Neural cell (in vitro differentiated cells): ENCODE data around the gene TCF4. TPM values are rescaled to one million over a fixed set of nuclear protein-coding genes. Genes with fewer than 3 reads are reported as not detected.

Experiments used
- H2AFZ ChIP-seq: fragments of 200-600, 300-800 bp; sonication (generic), shearing (Covaris generic); 2 replicates; pipeline ENCODE4 v1.6.0; 2014; ENCODE audit warnings: low read depth, mild to moderate bottlenecking, antibody characterized with exemption, low read length, moderate library complexity
- H3F3A ChIP-seq: fragments of 200-600 bp; shearing (Covaris generic); 2 replicates; pipeline ENCODE4 v1.6.1; 2016; ENCODE audit warnings: mild to moderate bottlenecking, moderate library complexity, mixed read lengths, antibody characterized with exemption, low read length; ENCODE audit not compliant: insufficient read depth, poor library complexity, severe bottlenecking
- H3K27ac ChIP-seq: fragments of 200-600, 300-800 bp; sonication (generic), shearing (Covaris generic); 2 replicates; pipeline ENCODE4 v1.5.1; 2014; ENCODE audit warnings: mild to moderate bottlenecking, low read length, moderate library complexity
- H3K27me3 ChIP-seq: fragments of 300-800, 200-600 bp; sonication (generic), shearing (Covaris generic); 2 replicates; pipeline ENCODE4 v1.6.0; 2014; ENCODE audit warnings: mild to moderate bottlenecking, low read depth, low read length, moderate library complexity; ENCODE audit not compliant: insufficient read depth
- H3K36me3 ChIP-seq: fragments of 300-800, 200-600 bp; sonication (generic), shearing (Covaris generic); 2 replicates; pipeline ENCODE4 v1.5.1; 2014; ENCODE audit warnings: mild to moderate bottlenecking, antibody characterized with exemption, low read length, moderate library complexity; ENCODE audit not compliant: insufficient read depth
- H3K4me2 ChIP-seq: fragments of 300-800, 200-600 bp; sonication (generic), shearing (Covaris generic); 2 replicates; pipeline ENCODE4 v1.6.0; 2014; ENCODE audit warnings: mild to moderate bottlenecking, low read length
- H3K4me3 ChIP-seq: fragments of 300-800, 200-600 bp; sonication (generic), shearing (Covaris generic); 2 replicates; pipeline ENCODE4 v1.5.1; 2014; ENCODE audit warnings: mild to moderate bottlenecking, low read length, moderate library complexity
- H3K79me2 ChIP-seq: fragments of 200-600 bp; shearing (Covaris generic); replicated peaks from 2 replicates; pipeline ENCODE4 v1.6.0; 2014; ENCODE audit warnings: mild to moderate bottlenecking, low read length, moderate library complexity; ENCODE audit not compliant: insufficient read depth
- H3K9ac ChIP-seq: fragments of 300-800, 200-600 bp; sonication (generic), shearing (Covaris generic); 2 replicates; pipeline ENCODE4 v1.6.1; 2016; ENCODE audit warnings: mild to moderate bottlenecking, low read length, mixed read lengths
- H3K9me2 ChIP-seq: fragments of 200-600 bp; shearing (Covaris generic); 2 replicates; pipeline ENCODE4 v1.6.1; 2016; ENCODE audit warnings: mild to moderate bottlenecking, low read length, mixed read lengths; ENCODE audit not compliant: insufficient read depth
- H3K9me3 ChIP-seq: fragments of 200-600, 300-800 bp; sonication (generic), shearing (Covaris generic); 2 replicates; pipeline ENCODE4 v1.6.1; 2016; ENCODE audit warnings: mild to moderate bottlenecking, mixed run types, low read length, moderate library complexity, mixed read lengths
- H4K20me1 ChIP-seq: fragments of 200-600 bp; shearing (Covaris generic); 2 replicates; pipeline ENCODE4 v1.6.1; 2016; ENCODE audit warnings: mild to moderate bottlenecking, mixed run types; ENCODE audit not compliant: insufficient read depth
- CTCF ChIP-seq: fragments of 450-650 bp; IDR thresholded peaks from 2 replicates; pipeline ENCODE4 v1.5.1; 2014; ENCODE audit warnings: antibody characterized with exemption, mild to moderate bottlenecking, moderate library complexity; ENCODE audit not compliant: poor library complexity, severe bottlenecking
- EP300 ChIP-seq: fragments of 450-650 bp; conservative IDR thresholded peaks from 2 replicates; pipeline ENCODE4 v1.6.1; 2014; ENCODE audit warnings: antibody characterized with exemption, mild to moderate bottlenecking, moderate library complexity; ENCODE audit not compliant: poor library complexity, severe bottlenecking
- EZH2 ChIP-seq: fragments of 200-600, 300-800 bp; shearing (Covaris generic), sonication (generic); IDR thresholded peaks from 2 replicates; pipeline ENCODE4 v1.6.1; 2014; ENCODE audit warnings: antibody characterized with exemption, low read length, borderline replicate concordance, mild to moderate bottlenecking; ENCODE audit not compliant: insufficient read depth, poor library complexity, severe bottlenecking
- MXI1 ChIP-seq: fragments of 450-650 bp; conservative IDR thresholded peaks from 2 replicates; pipeline ENCODE4 v1.6.1; 2014; ENCODE audit warnings: antibody characterized with exemption, mild to moderate bottlenecking; ENCODE audit not compliant: poor library complexity, severe bottlenecking
- POLR2AphosphoS5 ChIP-seq: IDR thresholded peaks from 2 replicates; pipeline ENCODE4 v1.6.1; 2012
- RAD21 ChIP-seq: fragments of 450-650 bp; conservative IDR thresholded peaks from 2 replicates; pipeline ENCODE4 v1.6.1; 2014; ENCODE audit warnings: antibody characterized with exemption, mild to moderate bottlenecking, moderate library complexity
- SMC3 ChIP-seq: fragments of 450-650 bp; conservative IDR thresholded peaks from 2 replicates; pipeline ENCODE4 v1.6.1; 2014; ENCODE audit warnings: antibody characterized with exemption, mild to moderate bottlenecking, moderate library complexity; ENCODE audit not compliant: poor library complexity
- TAF1 ChIP-seq: IDR thresholded peaks from 2 replicates; pipeline ENCODE4 v1.6.1; 2012; ENCODE audit warnings: low read depth
- polyA plus RNA-seq: library from polyadenylated mRNA; depleted of rRNA; stranded (reverse); fragments of >200 nt; gene quantifications from 2 replicates; pipeline ENCODE4 v1.2.3, GENCODE V29; 2014
- TF ChIP-seq, protein P1 (sequence below): IDR thresholded peaks from 2 replicates; pipeline ENCODE4 v1.6.1; 2012; ENCODE audit warnings: borderline replicate concordance

Gene TCF4
- polyA plus RNA-seq, 1 donor from 2014 or later = 7.0 TPM

- Histone ChIP-seq H3K9me3 (no peaks in the 10 kb centered on the region), H3K9ac (no peak overlapping the region), H3K4me2 (no peak overlapping the region), H3F3A (no peaks in the 10 kb centered on the region), H3K9me2 (no peaks in the 10 kb centered on the region), H3K79me2 (no peaks in the 10 kb centered on the region), H3K4me3 (no peak overlapping the region), H2AFZ (no peak overlapping the region), H3K27ac (no peak overlapping the region), H3K27me3 (no peaks in the 10 kb centered on the region), H3K36me3 (no peaks in the 10 kb centered on the region), H4K20me1 (no peaks in the 10 kb centered on the region)
- TF ChIP-seq EZH2 = no peak
- no peak for TF ChIP-seq TAF1
- TF ChIP-seq, protein P1, sequence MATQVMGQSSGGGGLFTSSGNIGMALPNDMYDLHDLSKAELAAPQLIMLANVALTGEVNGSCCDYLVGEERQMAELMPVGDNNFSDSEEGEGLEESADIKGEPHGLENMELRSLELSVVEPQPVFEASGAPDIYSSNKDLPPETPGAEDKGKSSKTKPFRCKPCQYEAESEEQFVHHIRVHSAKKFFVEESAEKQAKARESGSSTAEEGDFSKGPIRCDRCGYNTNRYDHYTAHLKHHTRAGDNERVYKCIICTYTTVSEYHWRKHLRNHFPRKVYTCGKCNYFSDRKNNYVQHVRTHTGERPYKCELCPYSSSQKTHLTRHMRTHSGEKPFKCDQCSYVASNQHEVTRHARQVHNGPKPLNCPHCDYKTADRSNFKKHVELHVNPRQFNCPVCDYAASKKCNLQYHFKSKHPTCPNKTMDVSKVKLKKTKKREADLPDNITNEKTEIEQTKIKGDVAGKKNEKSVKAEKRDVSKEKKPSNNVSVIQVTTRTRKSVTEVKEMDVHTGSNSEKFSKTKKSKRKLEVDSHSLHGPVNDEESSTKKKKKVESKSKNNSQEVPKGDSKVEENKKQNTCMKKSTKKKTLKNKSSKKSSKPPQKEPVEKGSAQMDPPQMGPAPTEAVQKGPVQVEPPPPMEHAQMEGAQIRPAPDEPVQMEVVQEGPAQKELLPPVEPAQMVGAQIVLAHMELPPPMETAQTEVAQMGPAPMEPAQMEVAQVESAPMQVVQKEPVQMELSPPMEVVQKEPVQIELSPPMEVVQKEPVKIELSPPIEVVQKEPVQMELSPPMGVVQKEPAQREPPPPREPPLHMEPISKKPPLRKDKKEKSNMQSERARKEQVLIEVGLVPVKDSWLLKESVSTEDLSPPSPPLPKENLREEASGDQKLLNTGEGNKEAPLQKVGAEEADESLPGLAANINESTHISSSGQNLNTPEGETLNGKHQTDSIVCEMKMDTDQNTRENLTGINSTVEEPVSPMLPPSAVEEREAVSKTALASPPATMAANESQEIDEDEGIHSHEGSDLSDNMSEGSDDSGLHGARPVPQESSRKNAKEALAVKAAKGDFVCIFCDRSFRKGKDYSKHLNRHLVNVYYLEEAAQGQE = no peak
- no peak for TF ChIP-seq POLR2AphosphoS5
- TF ChIP-seq MXI1 = no peak
These were observed 17.8 kb upstream of the TCF4 start for GRCh38 chr18:55605733-55606338.

DNA sequence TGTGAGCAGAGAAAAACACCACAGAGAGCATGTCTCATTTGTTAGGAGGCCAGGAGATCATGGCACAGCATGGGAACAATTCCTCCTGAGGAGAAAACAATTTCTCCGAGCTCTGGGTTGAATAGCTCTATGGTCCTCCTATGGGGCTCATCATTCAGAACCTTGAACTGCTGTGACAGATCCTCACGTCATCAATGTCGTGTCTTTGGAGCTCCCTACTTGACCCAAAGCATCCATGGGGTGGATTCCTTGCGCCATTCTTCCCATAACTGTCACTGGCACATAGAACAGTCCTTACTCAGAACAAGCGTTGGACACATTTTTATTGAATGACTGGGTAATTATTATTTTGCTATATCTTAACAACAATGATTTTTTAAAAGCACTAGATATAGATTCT, 15.8 kb upstream of the TCF4 start:
- H2AFZ ChIP-seq = no peak overlapping the region
- H3K4me2 ChIP-seq = no peak overlapping the region
- H3K4me3 ChIP-seq = no peak overlapping the region
- no peaks in the 10 kb centered on the region for H3K36me3 ChIP-seq
- H4K20me1 ChIP-seq = no peaks in the 10 kb centered on the region
- H3K9me2 ChIP-seq = no peaks in the 10 kb centered on the region
- H3K9me3 ChIP-seq = no peaks in the 10 kb centered on the region
- H3K27me3 ChIP-seq = no peaks in the 10 kb centered on the region
- H3K27ac ChIP-seq = no peak overlapping the region
- no peak overlapping the region for H3K9ac ChIP-seq
- TF ChIP-seq EP300 = no peak
- no peak for TF ChIP-seq POLR2AphosphoS5
- H3F3A ChIP-seq = no peaks in the 10 kb centered on the region
- H3K79me2 ChIP-seq = no peaks in the 10 kb centered on the region

DNA sequence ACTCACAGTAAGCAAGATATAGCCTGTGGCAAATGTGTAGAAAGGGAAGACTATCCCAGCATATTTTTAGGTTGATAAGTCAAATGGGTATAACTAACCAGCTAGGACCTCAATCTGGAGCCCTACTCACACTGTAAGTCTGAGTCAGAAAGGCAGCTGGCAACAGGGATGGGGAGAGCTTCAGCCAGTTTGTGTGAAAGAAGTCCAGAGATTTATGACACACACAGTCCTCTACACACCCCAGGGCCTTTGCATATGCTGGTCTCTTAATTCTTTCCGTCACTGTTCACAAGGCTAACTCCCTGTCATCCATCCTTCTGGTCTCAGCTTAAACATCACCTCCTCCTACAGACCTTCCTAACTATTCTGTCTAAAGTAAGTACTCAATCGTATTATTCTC, 5.9 kb upstream of the TCF4 start:
- Histone ChIP-seq H3K27ac (no peak overlapping the region), H3K4me2 (no peak overlapping the region), H3K79me2 (no peaks in the 10 kb centered on the region), H3K9ac (no peak overlapping the region), H3K36me3 (no peaks in the 10 kb centered on the region), H4K20me1 (no peaks in the 10 kb centered on the region), H3K4me3 (no peak overlapping the region), H3K9me3 (no peaks in the 10 kb centered on the region), H3F3A (no peaks in the 10 kb centered on the region), H2AFZ (no peak overlapping the region), H3K27me3 (no peaks in the 10 kb centered on the region), H3K9me2 (no peaks in the 10 kb centered on the region)
- TF ChIP-seq TAF1 = no peak
- no peak for TF ChIP-seq SMC3
- TF ChIP-seq, protein P1 = no peak
- TF ChIP-seq MXI1 = no peak
- TF ChIP-seq CTCF = no peak
- TF ChIP-seq RAD21 = no peak
- no peak for TF ChIP-seq EP300
- TF ChIP-seq EZH2 = no peak
- TF ChIP-seq POLR2AphosphoS5 = no peak
